ENCODE measurements around the gene SMCO4. TPM values are rescaled to one million over a fixed set of nuclear protein-coding genes. Genes with fewer than 3 reads are reported as not detected.
"Not testable (repeated sequence)": the region's sequence is repeated elsewhere in the genome, so short reads cannot be mapped to it uniquely, and the experiment has no call there.

Gene SMCO4
- total and polyA plus RNA-seq, 2 donors (not counting 1 experiment from before 2014, with no cell fraction given) = 8.2 to 8.6 TPM

DNA sequence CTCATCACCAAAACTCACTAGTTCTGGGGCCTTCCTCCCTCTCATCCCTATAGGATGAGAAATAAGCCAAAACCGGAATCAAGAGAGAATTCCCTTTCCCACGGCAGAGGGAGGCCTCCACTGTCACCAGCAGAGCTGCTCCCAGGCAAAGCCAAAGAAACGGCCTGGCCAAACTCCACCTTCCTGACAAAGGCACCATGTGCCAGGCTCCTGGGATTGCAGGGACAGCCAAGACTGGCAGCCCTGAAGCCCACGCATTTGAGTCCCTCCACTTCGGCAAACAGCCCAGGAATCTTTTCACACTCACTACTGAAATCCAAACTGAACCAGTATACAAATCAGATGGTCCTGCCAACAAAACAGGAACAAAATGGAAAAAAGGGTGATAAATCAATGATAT, 6.1 kb downstream of the SMCO4 start:
- Histone ChIP-seq H3K4me2 (ENCODE audit: extremely low read depth, insufficient read depth, low read length) (no peak overlapping the region), H3K27me3 (ENCODE audit: control insufficient read depth, insufficient read depth, low read length) (no peaks in the 10 kb centered on the region), H3K4me3 (replicated peaks in 1 of 4; ENCODE audit: control extremely low read depth in 1 of 4, insufficient read depth in 1 of 4, low read depth in 3 of 4, low read length in 4 of 4) (no peak overlapping the region), H3K9me3 (ENCODE audit: control insufficient read depth, insufficient read depth, low read depth, low read length) (no peaks in the 10 kb centered on the region), H3K27ac (ENCODE audit: insufficient read depth, low read length) (no peak overlapping the region), H3K9ac (ENCODE audit: insufficient read depth, low read length) (no peak overlapping the region), H3K36me3 (ENCODE audit: control insufficient read depth, insufficient read depth, low read length) (no peaks in the 10 kb centered on the region), H4K20me1 (ENCODE audit: control insufficient read depth, extremely low read depth, insufficient read depth, low read length) (no peaks in the 10 kb centered on the region), H2AFZ (ENCODE audit: low read length) (no peak overlapping the region), H3K4me1 (ENCODE audit: control insufficient read depth, extremely low read depth, insufficient read depth, low read length) (peaks cover 2% of the 10 kb centered on the region), H3K79me2 (ENCODE audit: control insufficient read depth, insufficient read depth, low read length) (no peaks in the 10 kb centered on the region)
- no peak for DNase-seq (ENCODE audit: low read depth in 2 of 2)
- TF ChIP-seq, protein P1, sequence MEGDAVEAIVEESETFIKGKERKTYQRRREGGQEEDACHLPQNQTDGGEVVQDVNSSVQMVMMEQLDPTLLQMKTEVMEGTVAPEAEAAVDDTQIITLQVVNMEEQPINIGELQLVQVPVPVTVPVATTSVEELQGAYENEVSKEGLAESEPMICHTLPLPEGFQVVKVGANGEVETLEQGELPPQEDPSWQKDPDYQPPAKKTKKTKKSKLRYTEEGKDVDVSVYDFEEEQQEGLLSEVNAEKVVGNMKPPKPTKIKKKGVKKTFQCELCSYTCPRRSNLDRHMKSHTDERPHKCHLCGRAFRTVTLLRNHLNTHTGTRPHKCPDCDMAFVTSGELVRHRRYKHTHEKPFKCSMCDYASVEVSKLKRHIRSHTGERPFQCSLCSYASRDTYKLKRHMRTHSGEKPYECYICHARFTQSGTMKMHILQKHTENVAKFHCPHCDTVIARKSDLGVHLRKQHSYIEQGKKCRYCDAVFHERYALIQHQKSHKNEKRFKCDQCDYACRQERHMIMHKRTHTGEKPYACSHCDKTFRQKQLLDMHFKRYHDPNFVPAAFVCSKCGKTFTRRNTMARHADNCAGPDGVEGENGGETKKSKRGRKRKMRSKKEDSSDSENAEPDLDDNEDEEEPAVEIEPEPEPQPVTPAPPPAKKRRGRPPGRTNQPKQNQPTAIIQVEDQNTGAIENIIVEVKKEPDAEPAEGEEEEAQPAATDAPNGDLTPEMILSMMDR (conservative IDR thresholded peaks at IDR 0.05 in 1 of 2, IDR thresholded peaks at IDR 0.05 in 1 of 2; ENCODE audit: low read depth in 1 of 2, low read length in 2 of 2) = no peak
- TF ChIP-seq EZH2 (IDR thresholded peaks at IDR 0.05; ENCODE audit: low read length, missing control alignments) = no peak

DNA sequence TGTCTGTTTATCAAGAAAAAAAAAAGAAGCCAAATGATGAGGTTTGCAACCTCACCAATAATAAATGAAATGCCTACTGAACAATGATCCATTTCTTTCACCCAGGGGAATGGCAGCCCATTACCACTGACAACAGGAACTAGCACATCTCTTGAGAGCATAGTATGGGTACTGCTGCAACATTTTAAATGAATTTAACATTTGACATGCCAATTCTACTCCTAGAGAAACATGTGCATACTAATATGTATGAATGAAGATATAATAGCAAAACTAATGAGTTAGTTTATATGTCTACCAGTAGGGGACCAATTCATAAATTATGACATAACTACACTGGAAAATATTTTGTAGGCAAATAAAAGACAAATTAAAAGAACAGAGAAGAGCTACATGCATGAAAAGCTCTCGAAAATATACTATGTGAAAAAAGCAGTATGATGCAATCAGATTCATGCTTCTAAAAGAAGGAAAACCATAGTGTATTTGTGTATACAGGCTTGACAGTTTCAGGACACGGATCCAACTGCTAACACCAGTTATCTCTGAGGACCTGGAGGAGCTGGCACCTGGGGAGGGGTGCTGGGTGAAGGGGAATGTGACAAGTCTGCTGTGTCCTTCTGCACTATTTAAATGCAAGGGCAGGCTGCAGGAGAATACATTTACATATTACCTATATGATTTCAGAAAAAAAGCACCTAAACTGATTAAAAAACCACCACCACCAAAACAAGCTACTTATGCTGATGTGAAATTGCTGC, 6.9 kb downstream of the SMCO4 start:
- Histone ChIP-seq H3K27me3 (ENCODE audit: control insufficient read depth, insufficient read depth, low read length) (no peaks in the 10 kb centered on the region), H4K20me1 (ENCODE audit: control insufficient read depth, extremely low read depth, insufficient read depth, low read length) (no peaks in the 10 kb centered on the region), H3K4me3 (replicated peaks in 1 of 4; ENCODE audit: control extremely low read depth in 1 of 4, insufficient read depth in 1 of 4, low read depth in 3 of 4, low read length in 4 of 4) (no peak overlapping the region), H3K9ac (ENCODE audit: insufficient read depth, low read length) (no peak overlapping the region), H3K79me2 (ENCODE audit: control insufficient read depth, insufficient read depth, low read length) (no peaks in the 10 kb centered on the region), H3K4me1 (ENCODE audit: control insufficient read depth, extremely low read depth, insufficient read depth, low read length) (no peaks in the 10 kb centered on the region), H3K27ac (ENCODE audit: insufficient read depth, low read length) (no peak overlapping the region), H2AFZ (ENCODE audit: low read length) (no peak overlapping the region), H3K4me2 (ENCODE audit: extremely low read depth, insufficient read depth, low read length) (no peak overlapping the region), H3K9me3 (ENCODE audit: control insufficient read depth, insufficient read depth, low read depth, low read length) (no peaks in the 10 kb centered on the region), H3K36me3 (ENCODE audit: control insufficient read depth, insufficient read depth, low read length) (no peaks in the 10 kb centered on the region)
- DNase-seq (ENCODE audit: low read depth in 2 of 2) = peak in 1 of 2 donors; percentile 19
- no peak for TF ChIP-seq EZH2 (IDR thresholded peaks at IDR 0.05; ENCODE audit: low read length, missing control alignments)
- TF ChIP-seq, protein P1 (conservative IDR thresholded peaks at IDR 0.05 in 1 of 2, IDR thresholded peaks at IDR 0.05 in 1 of 2; ENCODE audit: low read depth in 1 of 2, low read length in 2 of 2) = no peak

DNA sequence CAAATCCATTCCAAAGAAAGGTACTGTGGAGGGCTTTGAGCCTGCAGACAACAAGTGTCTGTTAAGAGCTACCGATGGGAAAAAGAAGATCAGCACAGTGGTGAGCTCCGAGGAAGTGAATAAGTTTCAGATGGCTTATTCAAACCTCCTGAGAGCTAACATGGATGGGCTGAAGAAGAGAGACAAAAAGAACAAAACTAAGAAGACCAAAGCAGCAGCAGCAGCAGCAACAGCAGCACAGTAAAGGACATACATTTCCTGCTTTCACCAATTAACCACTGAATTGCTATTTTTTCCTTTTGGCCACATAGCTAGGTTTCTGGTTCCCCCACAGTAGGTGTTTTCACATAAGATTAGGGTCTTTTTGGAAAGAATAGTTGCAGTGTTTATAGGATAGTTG, 7.6 kb downstream of the SMCO4 start:
- H3K9ac ChIP-seq (ENCODE audit: insufficient read depth, low read length); H4K20me1 ChIP-seq (ENCODE audit: control insufficient read depth, extremely low read depth, insufficient read depth, low read length); DNase-seq (ENCODE audit: low read depth in 2 of 2); H3K27me3 ChIP-seq (ENCODE audit: control insufficient read depth, insufficient read depth, low read length); H3K4me2 ChIP-seq (ENCODE audit: extremely low read depth, insufficient read depth, low read length); H3K27ac ChIP-seq (ENCODE audit: insufficient read depth, low read length); H2AFZ ChIP-seq (ENCODE audit: low read length); H3K79me2 ChIP-seq (ENCODE audit: control insufficient read depth, insufficient read depth, low read length); H3K36me3 ChIP-seq (ENCODE audit: control insufficient read depth, insufficient read depth, low read length); H3K4me1 ChIP-seq (ENCODE audit: control insufficient read depth, extremely low read depth, insufficient read depth, low read length); H3K9me3 ChIP-seq (ENCODE audit: control insufficient read depth, insufficient read depth, low read depth, low read length); H3K4me3 ChIP-seq (replicated peaks in 1 of 4; ENCODE audit: control extremely low read depth in 1 of 4, insufficient read depth in 1 of 4, low read depth in 3 of 4, low read length in 4 of 4): not testable (repeated sequence)
